Endothelial cell of hepatic sinusoid (primary cell): ENCODE measurements around the gene PICK1.

Experiments used
- in situ Hi-C: cut with HindIII; loops from 2 replicates; pipeline ENCODE4 v1.10.0; 2017; ENCODE audit warnings: low sequenced_read_pairs

PICK1 gene

GRCh38 chr22:38110863-38111852 is 54.0 kb downstream of the PICK1 start:
- in situ Hi-C loops = no loop called here

GRCh38 chr22:38111925-38112355 is 54.7 kb downstream of the PICK1 start:
- in situ Hi-C loops = no loop called here

- in situ Hi-C loops = no loop called here
Observed at GRCh38 chr22:38112381-38112780, 55.2 kb downstream of the PICK1 start.

GRCh38 chr22:38114484-38115398 is 57.5 kb downstream of the PICK1 start:
- in situ Hi-C loops = loop anchor here (5.0 kb wide), 1 partner anchor 58 kb away; no protein-coding TSS in a partner anchor

- in situ Hi-C loops = loop anchor here (5.0 kb wide), 1 partner anchor 57 kb away; no protein-coding TSS in a partner anchor
Observed at GRCh38 chr22:38115423-38116205, 58.4 kb downstream of the PICK1 start.

GRCh38 chr22:38117556-38117955 is 60.4 kb downstream of the PICK1 start:
- in situ Hi-C loops = loop anchor here (5.0 kb wide), 1 partner anchor 55 kb away; no protein-coding TSS in a partner anchor

GRCh38 chr22:38118182-38118581 is 61.0 kb downstream of the PICK1 start:
- in situ Hi-C loops = loop anchor here (5.0 kb wide), 1 partner anchor 54 kb away; no protein-coding TSS in a partner anchor

GRCh38 chr22:38118747-38119146 is 61.5 kb downstream of the PICK1 start:
- in situ Hi-C loops = loop anchor here (5.0 kb wide), 1 partner anchor 54 kb away; no protein-coding TSS in a partner anchor

- in situ Hi-C loops = no loop called here
Observed at GRCh38 chr22:38120359-38121110, 63.3 kb downstream of the PICK1 start.

- in situ Hi-C loops = no loop called here
Observed at GRCh38 chr22:38122616-38123015, 65.4 kb downstream of the PICK1 start.

- in situ Hi-C loops = no loop called here
Observed at GRCh38 chr22:38124236-38124974, 67.2 kb downstream of the PICK1 start.

- in situ Hi-C loops = no loop called here
Observed at GRCh38 chr22:38125038-38125610, 67.9 kb downstream of the PICK1 start.
